ENCODE results near the gene TRAPPC12. TPM values are rescaled to one million over a fixed set of nuclear protein-coding genes. Genes with fewer than 3 reads are reported as not detected.

TRAPPC12 gene
- polyA plus RNA-seq, 1 donor from 2014 or later: 76.2 TPM

DNA sequence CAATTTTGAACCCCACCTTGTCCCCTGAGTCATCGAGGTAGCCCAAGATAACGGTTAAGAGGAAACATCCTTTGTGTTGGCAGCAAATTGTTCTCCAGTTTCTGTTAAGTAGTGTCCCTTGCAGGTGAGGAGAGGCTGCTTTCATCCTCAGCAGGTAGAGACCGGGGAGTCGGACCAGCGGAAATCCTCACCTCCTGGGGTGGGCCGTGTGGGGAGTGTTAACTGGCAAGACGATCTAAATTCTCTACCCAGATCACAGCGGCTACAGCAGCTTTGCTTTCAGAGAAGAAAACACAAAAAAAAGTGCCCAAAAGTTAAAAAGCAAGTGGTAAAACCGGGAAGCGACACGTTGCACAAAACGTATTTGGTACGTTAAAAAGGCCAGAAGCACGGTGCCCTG, 76.6 kb downstream of the TRAPPC12 start:
- Histone ChIP-seq H3K9me2 (ENCODE audit: insufficient read depth, low read length) (no peaks in the 10 kb centered on the region), H3K9ac (ENCODE audit: low read length) (no peak overlapping the region), H3K27ac (ENCODE audit: low read length) (no peak overlapping the region), H3K4me2 (ENCODE audit: low read length) (no peak overlapping the region), H4K20me1 (ENCODE audit: insufficient read depth) (no peaks in the 10 kb centered on the region), H3K36me3 (ENCODE audit: insufficient read depth, low read length) (peaks cover 6% of the 10 kb centered on the region), H3K9me3 (ENCODE audit: low read length) (no peaks in the 10 kb centered on the region), H3K27me3 (ENCODE audit: insufficient read depth, low read depth, low read length) (no peaks in the 10 kb centered on the region), H2AFZ (ENCODE audit: low read depth, low read length) (no peak overlapping the region), H3K4me3 (ENCODE audit: low read length) (no peak overlapping the region), H3K79me2 (replicated peaks; ENCODE audit: insufficient read depth, low read length) (no peaks in the 10 kb centered on the region), H3F3A (ENCODE audit: insufficient read depth, low read length, poor library complexity, severe bottlenecking) (no peaks in the 10 kb centered on the region)
- TF ChIP-seq RAD21 (conservative IDR thresholded peaks at IDR 0.05) (no peak), POLR2AphosphoS5 (IDR thresholded peaks at IDR 0.05) (no peak), TAF1 (IDR thresholded peaks at IDR 0.05; ENCODE audit: low read depth) (no peak), REST (IDR thresholded peaks at IDR 0.05; ENCODE audit: borderline replicate concordance) (no peak), EZH2 (IDR thresholded peaks at IDR 0.05; ENCODE audit: borderline replicate concordance, insufficient read depth, low read length, poor library complexity, severe bottlenecking) (no peak), EP300 (conservative IDR thresholded peaks at IDR 0.05; ENCODE audit: poor library complexity, severe bottlenecking) (no peak), CTCF (IDR thresholded peaks at IDR 0.05; ENCODE audit: poor library complexity, severe bottlenecking) (no peak), SMC3 (conservative IDR thresholded peaks at IDR 0.05; ENCODE audit: poor library complexity) (no peak), MXI1 (conservative IDR thresholded peaks at IDR 0.05; ENCODE audit: poor library complexity, severe bottlenecking) (no peak)

DNA sequence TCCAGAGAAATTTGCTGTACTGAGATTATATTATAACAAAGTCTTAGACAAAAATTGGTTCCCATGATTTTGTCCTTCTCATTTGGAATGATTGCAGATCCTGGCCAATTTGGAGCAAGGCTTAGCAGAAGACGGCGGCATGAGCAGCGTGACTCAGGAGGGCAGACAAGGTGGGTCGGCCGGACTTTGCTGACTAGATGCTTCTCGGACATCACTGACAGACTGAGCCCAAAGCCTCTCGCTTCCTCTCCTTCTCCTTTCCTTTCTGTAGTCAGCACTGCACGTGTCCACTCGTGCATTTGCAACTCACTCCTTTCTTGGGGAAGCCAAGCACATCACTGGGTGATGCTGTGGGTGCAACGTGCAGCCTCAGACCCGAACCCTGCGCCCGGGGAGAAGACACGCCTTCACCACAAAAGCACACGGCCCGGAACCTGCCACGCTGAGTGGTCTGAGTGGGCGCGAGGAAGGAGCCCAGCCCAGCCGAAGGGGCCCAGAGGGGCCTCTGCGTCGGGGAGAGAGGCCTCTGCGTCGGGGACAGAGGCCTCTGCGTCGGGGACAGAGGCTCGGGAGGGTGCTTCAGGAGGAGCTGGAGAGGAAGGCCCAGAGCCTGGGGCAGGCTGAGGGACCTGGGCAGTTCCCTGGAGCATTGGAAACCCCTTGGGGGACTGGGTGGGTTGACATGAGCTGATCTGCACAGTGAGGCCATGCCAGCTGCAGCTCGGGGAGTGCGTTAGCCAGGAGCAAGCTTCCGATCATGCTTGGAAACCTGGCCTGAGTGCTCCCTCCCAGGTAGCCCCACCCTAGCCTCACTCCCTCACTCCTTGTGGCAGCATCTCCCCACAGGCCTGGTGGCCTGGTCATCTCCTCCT, 78.3 kb downstream of the TRAPPC12 start:
- TF ChIP-seq EP300 (conservative IDR thresholded peaks at IDR 0.05; ENCODE audit: poor library complexity, severe bottlenecking): no peak
- no peak for TF ChIP-seq SMC3 (conservative IDR thresholded peaks at IDR 0.05; ENCODE audit: poor library complexity)
- TF ChIP-seq REST (IDR thresholded peaks at IDR 0.05; ENCODE audit: borderline replicate concordance): no peak
- no peak for TF ChIP-seq POLR2AphosphoS5 (IDR thresholded peaks at IDR 0.05)
- no peaks in the 10 kb centered on the region for H4K20me1 ChIP-seq (ENCODE audit: insufficient read depth)
- H3K36me3 ChIP-seq (ENCODE audit: insufficient read depth, low read length): peaks cover 6% of the 10 kb centered on the region
- H3K27ac ChIP-seq (ENCODE audit: low read length): no peak overlapping the region
- H3K9ac ChIP-seq (ENCODE audit: low read length): no peak overlapping the region
- no peaks in the 10 kb centered on the region for H3F3A ChIP-seq (ENCODE audit: insufficient read depth, low read length, poor library complexity, severe bottlenecking)
- no peaks in the 10 kb centered on the region for H3K27me3 ChIP-seq (ENCODE audit: insufficient read depth, low read depth, low read length)
- no peaks in the 10 kb centered on the region for H3K9me3 ChIP-seq (ENCODE audit: low read length)
- H3K9me2 ChIP-seq (ENCODE audit: insufficient read depth, low read length): no peaks in the 10 kb centered on the region
- no peak overlapping the region for H2AFZ ChIP-seq (ENCODE audit: low read depth, low read length)
- H3K4me2 ChIP-seq (ENCODE audit: low read length): no peak overlapping the region
- H3K4me3 ChIP-seq (ENCODE audit: low read length): no peak overlapping the region
- no peaks in the 10 kb centered on the region for H3K79me2 ChIP-seq (replicated peaks; ENCODE audit: insufficient read depth, low read length)
